ENCODE measurements around the gene UNC5C. TPM values are rescaled to one million over a fixed set of nuclear protein-coding genes. Genes with fewer than 3 reads are reported as not detected.

Gene UNC5C
- total and polyA plus RNA-seq, 2 of the 8 experiments (the other 6 are each of a cell fraction or from before 2014, with no cell fraction given): 0.30 to 1.3 TPM

DNA sequence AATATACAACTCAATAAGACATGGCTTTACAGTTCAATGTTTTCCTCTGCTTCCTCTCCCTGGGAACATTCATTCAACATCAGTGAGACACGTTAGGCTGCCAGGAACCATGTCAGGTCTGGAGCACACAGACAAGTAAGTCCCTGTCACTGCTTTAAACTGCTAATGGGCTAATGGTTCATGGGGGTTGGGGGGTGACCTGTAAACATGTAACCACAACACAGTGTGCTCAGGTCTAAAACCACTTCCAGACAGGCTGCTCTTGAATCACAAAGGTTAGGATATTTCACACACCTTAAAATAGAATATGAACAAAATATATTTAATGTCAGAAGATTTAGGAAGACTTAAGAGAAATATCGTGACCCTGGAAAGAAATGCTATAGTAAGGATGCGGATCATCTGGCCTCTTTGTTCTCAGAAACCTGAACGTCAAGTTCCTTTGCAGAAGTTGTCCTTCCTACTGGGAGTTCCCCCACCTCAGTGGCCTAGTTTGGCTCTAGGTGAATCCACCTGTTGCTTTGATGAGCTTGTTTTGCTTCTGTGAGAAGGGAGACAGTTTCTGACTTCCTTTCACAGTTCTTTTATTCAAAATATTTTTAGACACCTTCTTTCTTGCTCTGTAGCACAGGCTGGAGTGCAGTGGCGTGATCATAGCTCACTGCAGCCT, 359.9 kb downstream of the UNC5C start:
- H3K56ac ChIP-seq (replicated peaks; ENCODE audit: insufficient read length, low read depth, low read length): no peak overlapping the region
- H2BK15ac ChIP-seq (ENCODE audit: low read length): no peak overlapping the region
- H4K8ac ChIP-seq (ENCODE audit: extremely low read depth, insufficient read depth, low read length): no peak overlapping the region
- H3K79me2 ChIP-seq (ENCODE audit: control insufficient read depth in 1 of 2, insufficient read depth in 2 of 2, low read length in 2 of 2): no peaks in the 10 kb centered on the region
- H3K18ac ChIP-seq (ENCODE audit: extremely low read depth, low read length): no peak overlapping the region
- H3K79me1 ChIP-seq (ENCODE audit: low read depth, low read length): no peaks in the 10 kb centered on the region; the same call in 1 of the 2 replicates
- H3K36me3 ChIP-seq (ENCODE audit: control insufficient read depth in 2 of 4, insufficient read depth in 4 of 4, low read length in 3 of 4): no peaks in the 10 kb centered on the region
- H2BK5ac ChIP-seq (ENCODE audit: low read depth, low read length): no peak overlapping the region
- H2BK12ac ChIP-seq (ENCODE audit: low read depth, low read length): no peak overlapping the region
- no peak overlapping the region for H2AFZ ChIP-seq (ENCODE audit: low read length)
- no peaks in the 10 kb centered on the region; the same call in 1 of the 2 replicates for H3K23me2 ChIP-seq (ENCODE audit: low read depth, low read length)
- H2BK20ac ChIP-seq (ENCODE audit: low read length): no peak overlapping the region
- no peaks in the 10 kb centered on the region for H3K27me3 ChIP-seq (replicated peaks in 1 of 4; ENCODE audit: control insufficient read depth in 3 of 4, extremely low read depth in 1 of 4, insufficient read depth in 3 of 4, low read length in 3 of 4)
- no peak overlapping the region for H2BK120ac ChIP-seq (replicated peaks; ENCODE audit: low read depth, low read length)
- H4K91ac ChIP-seq (replicated peaks; ENCODE audit: insufficient read length, low read length): no peak overlapping the region
- TF ChIP-seq POLR2A (IDR thresholded peaks at IDR 0.05; ENCODE audit: control extremely low read depth in 1 of 2, low read depth in 2 of 2, low read length in 2 of 2): no peak
- TF ChIP-seq, protein P1, sequence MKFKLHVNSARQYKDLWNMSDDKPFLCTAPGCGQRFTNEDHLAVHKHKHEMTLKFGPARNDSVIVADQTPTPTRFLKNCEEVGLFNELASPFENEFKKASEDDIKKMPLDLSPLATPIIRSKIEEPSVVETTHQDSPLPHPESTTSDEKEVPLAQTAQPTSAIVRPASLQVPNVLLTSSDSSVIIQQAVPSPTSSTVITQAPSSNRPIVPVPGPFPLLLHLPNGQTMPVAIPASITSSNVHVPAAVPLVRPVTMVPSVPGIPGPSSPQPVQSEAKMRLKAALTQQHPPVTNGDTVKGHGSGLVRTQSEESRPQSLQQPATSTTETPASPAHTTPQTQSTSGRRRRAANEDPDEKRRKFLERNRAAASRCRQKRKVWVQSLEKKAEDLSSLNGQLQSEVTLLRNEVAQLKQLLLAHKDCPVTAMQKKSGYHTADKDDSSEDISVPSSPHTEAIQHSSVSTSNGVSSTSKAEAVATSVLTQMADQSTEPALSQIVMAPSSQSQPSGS (IDR thresholded peaks at IDR 0.05; ENCODE audit: low read length): no peak
- TF ChIP-seq, protein P2, sequence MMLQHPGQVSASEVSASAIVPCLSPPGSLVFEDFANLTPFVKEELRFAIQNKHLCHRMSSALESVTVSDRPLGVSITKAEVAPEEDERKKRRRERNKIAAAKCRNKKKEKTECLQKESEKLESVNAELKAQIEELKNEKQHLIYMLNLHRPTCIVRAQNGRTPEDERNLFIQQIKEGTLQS (IDR thresholded peaks at IDR 0.05; ENCODE audit: insufficient read depth, low read depth, low read length): no peak
- no peak for TF ChIP-seq TAF1 (IDR thresholded peaks at IDR 0.05; ENCODE audit: low read depth, low read length)
- TF ChIP-seq KDM1A (IDR thresholded peaks at IDR 0.05; ENCODE audit: borderline replicate concordance, low read length): no peak
- no peak for TF ChIP-seq HDAC6 (IDR thresholded peaks at IDR 0.05; ENCODE audit: low read depth, low read length)
- TF ChIP-seq POLR2AphosphoS5 (IDR thresholded peaks at IDR 0.05; ENCODE audit: low read depth, low read length): no peak
- no peak for FAIRE-seq
- H3K9ac ChIP-seq (replicated peaks in 1 of 4; ENCODE audit: extremely low read depth in 1 of 4, low read depth in 3 of 4, low read length in 3 of 4): no peak overlapping the region
- H3K4me2 ChIP-seq (ENCODE audit: insufficient read depth in 1 of 2, low read depth in 2 of 2, low read length in 2 of 2): no peak overlapping the region
- H3K23ac ChIP-seq (ENCODE audit: insufficient read length): no peak overlapping the region
- ChIA-PET POLR2A (ENCODE audit: partially characterized antibody) (no interaction called here), CTCF (ENCODE audit: partially characterized antibody) (no interaction called here)
- 84% methylated on average over 5 of the region's 5 CpGs; no CpG with 5 or more reads in 1 of the 2 experiments for WGBS, 2 experiments (ENCODE audit: extremely low coverage in 1 of 2, insufficient coverage in 1 of 2, insufficient read length in 1 of 2, insufficient replicate concordance in 2 of 2, low coverage in 1 of 2, low lambda C conversion rate in 2 of 2, missing lambda C conversion rate in 1 of 2)
- no peaks in the 10 kb centered on the region for H4K20me1 ChIP-seq (replicated peaks in 1 of 2; ENCODE audit: control insufficient read depth in 1 of 2, insufficient read depth in 2 of 2, low read length in 2 of 2)
- no peaks in the 10 kb centered on the region for H3K9me3 ChIP-seq (ENCODE audit: insufficient read depth in 2 of 2, low read depth in 1 of 2, low read length in 1 of 2)
- no peak overlapping the region for H3K4ac ChIP-seq (replicated peaks; ENCODE audit: insufficient read length, low read depth, low read length)
- H4K5ac ChIP-seq (ENCODE audit: insufficient read length, low read depth, low read length): no peak overlapping the region
- H3K4me3 ChIP-seq (ENCODE audit: extremely low read depth in 1 of 4, insufficient read depth in 2 of 4, low read depth in 3 of 4, low read length in 4 of 4): no peak overlapping the region
- H2AK5ac ChIP-seq (ENCODE audit: low read depth, low read length): no peak overlapping the region
- H3K14ac ChIP-seq (ENCODE audit: insufficient read length): no peak overlapping the region
- H3K4me1 ChIP-seq (replicated peaks in 1 of 4; ENCODE audit: control insufficient read depth in 3 of 4, insufficient read depth in 4 of 4, low read length in 3 of 4): no peaks in the 10 kb centered on the region
- no peak overlapping the region for H3K27ac ChIP-seq (ENCODE audit: low read depth, low read length)
- DNase-seq (ENCODE audit: low read depth in 1 of 2, low spot score in 2 of 2): no peak
